Subcutaneous adipose tissue (tissue), 4 donors: Measurements from ENCODE around the gene GPC3. TPM values are rescaled to one million over a fixed set of nuclear protein-coding genes. Genes with fewer than 3 reads are reported as not detected.

Experiments
- CTCF ChIP-seq: fragments of 450-650 bp; IDR thresholded peaks from one replicate; pipeline ENCODE4 v1.5.1; 2016; ENCODE audit warnings: low read depth, mild to moderate bottlenecking, control low read depth, antibody characterized with exemption, moderate library complexity
- total RNA-seq, 4 donors: library from RNA; depleted of rRNA; stranded (reverse); fragments of >200 nt; gene quantifications; one replicate each; pipeline ENCODE4 v1.1.0, GENCODE V29; 2016

Gene GPC3
- total RNA-seq, 4 donors from 2014 or later, result 61.8 to 142 (median 84.5) TPM

DNA sequence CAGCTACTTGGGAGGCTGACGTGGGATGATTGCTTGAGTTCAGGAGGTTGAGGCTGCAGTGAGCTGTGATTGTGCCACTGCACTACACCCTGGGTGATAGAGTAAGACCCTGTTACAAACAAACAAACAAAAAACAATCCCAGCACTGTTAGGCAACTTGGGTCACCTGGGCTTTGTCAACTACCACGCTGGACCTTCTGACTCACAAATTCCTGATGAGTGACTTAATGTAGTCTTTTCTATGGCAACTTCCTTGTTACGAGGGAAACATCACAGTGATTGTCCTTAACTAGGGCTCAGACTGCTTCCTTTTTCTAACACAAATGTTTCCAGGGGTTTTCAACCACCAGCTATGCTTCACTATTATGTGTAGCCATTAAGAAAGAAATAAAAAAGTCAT lies 441.3 kb downstream of the GPC3 start:
- no peak for TF ChIP-seq CTCF

DNA sequence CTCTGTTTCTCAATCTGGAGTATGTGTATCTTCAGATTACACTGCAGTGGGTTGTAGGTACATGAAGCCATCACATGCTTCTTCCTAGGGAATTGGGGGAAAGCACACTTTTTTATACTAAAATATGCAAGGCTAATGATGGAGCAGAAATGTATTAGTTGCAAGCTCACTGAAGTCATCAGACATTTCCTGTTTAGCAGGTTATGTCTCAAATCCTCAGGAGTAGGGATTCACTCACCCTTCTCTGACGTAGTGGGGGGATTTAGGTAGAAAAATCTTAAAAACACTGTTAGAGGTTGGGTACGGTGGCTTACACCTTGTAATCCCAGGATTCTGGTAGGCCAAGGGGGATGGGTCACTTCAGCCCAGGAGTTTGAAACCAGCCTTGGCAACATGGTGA lies 441.7 kb downstream of the GPC3 start:
- TF ChIP-seq CTCF, result no peak

GRCh38 chrX:133542476-133542875 lies 442.9 kb downstream of the GPC3 start:
- no peak for TF ChIP-seq CTCF

GRCh38 chrX:133541021-133541420 lies 444.4 kb downstream of the GPC3 start:
- no peak for TF ChIP-seq CTCF

- TF ChIP-seq CTCF, result no peak
Observed at GRCh38 chrX:133538148-133538547, 447.2 kb downstream of the GPC3 start.

DNA sequence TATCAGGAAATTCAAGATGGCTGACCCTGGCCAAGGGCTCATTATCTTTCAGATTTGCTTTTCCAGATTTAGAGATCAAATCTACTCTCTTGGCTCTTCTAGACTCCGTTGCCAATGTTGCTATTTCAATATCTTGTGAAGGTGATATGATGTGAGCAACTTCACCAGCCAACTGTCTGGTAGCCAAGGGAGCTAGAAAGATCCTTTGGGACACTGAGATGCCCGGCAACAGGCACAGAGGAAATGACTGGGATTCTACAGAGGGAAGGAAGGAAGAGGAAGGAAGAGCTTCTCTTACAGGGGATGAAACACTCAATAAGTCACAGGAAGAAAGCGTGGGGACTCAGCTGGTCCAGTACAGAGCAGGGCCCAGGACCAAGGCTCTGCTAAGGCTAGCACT lies 448.3 kb downstream of the GPC3 start:
- TF ChIP-seq CTCF, result no peak

- TF ChIP-seq CTCF, result no peak
Observed at GRCh38 chrX:133535066-133535465, 450.3 kb downstream of the GPC3 start.
